ENCODE results near the gene PLCB1. TPM values are rescaled to one million over a fixed set of nuclear protein-coding genes. Genes with fewer than 3 reads are reported as not detected.

Gene PLCB1
- total and polyA plus RNA-seq, 10 of the 15 experiments (the other 5 are each of a cell fraction or from before 2014, with no cell fraction given) = 0.05 to 5.3 (median 0.17) TPM; not detected in 1

GRCh38 chr20:8421981-8422380, 289.9 kb downstream of the PLCB1 start:
- Histone ChIP-seq H3K27me3 (replicated peaks in 1 of 2; ENCODE audit: control insufficient read depth in 2 of 2, insufficient read depth in 2 of 2, low read length in 1 of 2) (no peaks in the 10 kb centered on the region), H3K4me3 (no peak overlapping the region), H3K36me3 (ENCODE audit: control insufficient read depth in 2 of 2, insufficient read depth in 2 of 2, low read length in 1 of 2) (no peaks in the 10 kb centered on the region), H3K4me1 (ENCODE audit: control insufficient read depth, insufficient read depth, low read length) (no peaks in the 10 kb centered on the region), H3K9ac (ENCODE audit: control insufficient read depth, insufficient read depth, low read length) (no peak overlapping the region), H2AFZ (ENCODE audit: control insufficient read depth, low read depth, low read length) (no peak overlapping the region), H3K4me2 (ENCODE audit: control insufficient read depth, insufficient read depth) (no peak overlapping the region), H4K20me1 (ENCODE audit: control insufficient read depth, insufficient read depth) (no peaks in the 10 kb centered on the region), H3K9me3 (replicated peaks; ENCODE audit: control insufficient read depth, insufficient read depth, low read length) (no peaks in the 10 kb centered on the region), H3K79me2 (ENCODE audit: control insufficient read depth, insufficient read depth, low read length) (no peaks in the 10 kb centered on the region), H3K27ac (ENCODE audit: control insufficient read depth, insufficient read depth) (no peak overlapping the region)
- SMC1A ChIA-PET (ENCODE audit: uncharacterized antibody, unreplicated experiment) = interaction anchor here (0.6 kb wide), 1 partner anchor 31 kb away, joined by 3 read pairs; no protein-coding TSS in a partner anchor
- no peak for ATAC-seq
- POLR2A ChIA-PET = no interaction called here
- intact Hi-C loops (cut with micrococcal nuclease; ENCODE audit: unreplicated experiment) = no loop called here
- WGBS (ENCODE audit: insufficient coverage, insufficient replicate concordance, low lambda C conversion rate, missing lambda C conversion rate) = 68% methylated on average over 2 of the region's 2 CpGs
- DNase-seq (ENCODE audit: low read depth, low spot score) = no peak
- CTCF ChIA-PET = interaction anchor here (1.0 kb wide), 1 partner anchor 34 kb away, joined by 3 read pairs; no protein-coding TSS in a partner anchor
- FAIRE-seq = no peak
- BruUV-seq (replicated peaks) = no TSS peak
- in situ Hi-C loops (cut with MboI) = no loop called here
- RAD21 ChIA-PET (ENCODE audit: unreplicated experiment) = no interaction called here
- no peak for TF ChIP-seq ETV6 (conservative IDR thresholded peaks at IDR 0.05 in 1 of 2, IDR thresholded peaks at IDR 0.05 in 1 of 2; ENCODE audit: borderline replicate concordance in 1 of 2, low read depth in 1 of 2)
- TF ChIP-seq KAT2A (conservative IDR thresholded peaks at IDR 0.05; ENCODE audit: control insufficient read depth, low read depth, low read length) = no peak
- TF ChIP-seq ELK1 (IDR thresholded peaks at IDR 0.05; ENCODE audit: low read depth, low read length) = no peak
- no peak for TF ChIP-seq ZNF207 (IDR thresholded peaks at IDR 0.05; ENCODE audit: borderline replicate concordance)
- no peak for TF ChIP-seq TCF12 (IDR thresholded peaks at IDR 0.05; ENCODE audit: low read depth, low read length)
- no peak for TF ChIP-seq CREB1 (IDR thresholded peaks at IDR 0.05; ENCODE audit: low read depth)
- no peak for TF ChIP-seq SRF (IDR thresholded peaks at IDR 0.05; ENCODE audit: low read depth in 2 of 2, low read length in 2 of 2)
- no peak for TF ChIP-seq ZNF24 (IDR thresholded peaks at IDR 0.05)
- TF ChIP-seq RAD21 (IDR thresholded peaks at IDR 0.05; ENCODE audit: insufficient read depth, low read depth, low read length) = no peak
- TF ChIP-seq CTCF (IDR thresholded peaks at IDR 0.05 in 2 of 3, conservative IDR thresholded peaks at IDR 0.05 in 1 of 3; ENCODE audit: control insufficient read depth in 2 of 3, extremely low read depth in 1 of 3, insufficient read depth in 1 of 3, low read depth in 3 of 3, low read length in 3 of 3) = no peak
- no peak for TF ChIP-seq SUPT20H (IDR thresholded peaks at IDR 0.05; ENCODE audit: borderline replicate concordance, control insufficient read depth, low read depth, low read length)
- TF ChIP-seq HDGF (IDR thresholded peaks at IDR 0.05) = no peak
- TF ChIP-seq MLLT1 (IDR thresholded peaks at IDR 0.05) = no peak
- TF ChIP-seq SMAD5 (IDR thresholded peaks at IDR 0.05; ENCODE audit: low read depth) = no peak
- TF ChIP-seq NKRF (conservative IDR thresholded peaks at IDR 0.05) = no peak
- TF ChIP-seq ZNF622 (IDR thresholded peaks at IDR 0.05) = no peak
